ENCODE data around the gene CTXND1.
A peak's percentile ranks its signal among the peaks of the same experiment; 100 is the strongest.

The CTXND1 gene

GRCh38 chr15:80216141-80216540 is 35.9 kb downstream of the CTXND1 start:
- no peaks in the 10 kb centered on the region for H3K36me3 ChIP-seq
- TF ChIP-seq Cebpa-rat (IDR thresholded peaks at IDR 0.05): no peak
- H3K4me3 ChIP-seq: no peak overlapping the region
- no peaks in the 10 kb centered on the region for H4K20me1 ChIP-seq
- H3K4me1 ChIP-seq: no peaks in the 10 kb centered on the region
- no peak overlapping the region for H3K27ac ChIP-seq
- H3K9ac ChIP-seq: no peak overlapping the region
- no peaks in the 10 kb centered on the region for H3K27me3 ChIP-seq
- no peaks in the 10 kb centered on the region for H3K9me3 ChIP-seq
- no peak overlapping the region for H3K4me2 ChIP-seq

GRCh38 chr15:80214910-80215309 is 37.1 kb downstream of the CTXND1 start:
- Histone ChIP-seq H3K27ac (no peak overlapping the region), H3K4me2 (no peak overlapping the region), H3K36me3 (no peaks in the 10 kb centered on the region), H3K4me3 (no peak overlapping the region), H3K9ac (no peak overlapping the region), H4K20me1 (no peaks in the 10 kb centered on the region), H3K27me3 (no peaks in the 10 kb centered on the region), H3K4me1 (no peaks in the 10 kb centered on the region), H3K9me3 (no peaks in the 10 kb centered on the region)
- no peak for TF ChIP-seq Cebpa-rat (IDR thresholded peaks at IDR 0.05)

- H3K4me1 ChIP-seq: no peaks in the 10 kb centered on the region
- no peak overlapping the region for H3K4me2 ChIP-seq
- no peak overlapping the region for H3K9ac ChIP-seq
These were observed 40.0 kb downstream of the CTXND1 start for GRCh38 chr15:80211976-80212375.

GRCh38 chr15:80210611-80211573 is 41.1 kb downstream of the CTXND1 start:
- no peak overlapping the region for H3K4me3 ChIP-seq
- no peaks in the 10 kb centered on the region for H3K4me1 ChIP-seq
- no peaks in the 10 kb centered on the region for H4K20me1 ChIP-seq
- no peaks in the 10 kb centered on the region for H3K27me3 ChIP-seq
- no peak overlapping the region for H3K27ac ChIP-seq
- no peaks in the 10 kb centered on the region for H3K9me3 ChIP-seq
- TF ChIP-seq Cebpa-rat (IDR thresholded peaks at IDR 0.05): no peak
- H3K9ac ChIP-seq: no peak overlapping the region
- no peak overlapping the region for H3K4me2 ChIP-seq
- H3K36me3 ChIP-seq: no peaks in the 10 kb centered on the region

More at GRCh38 chr15:80211976-80212375, 40.0 kb downstream of the CTXND1 start:
- no peaks in the 10 kb centered on the region for H4K20me1 ChIP-seq
- no peak overlapping the region for H3K4me3 ChIP-seq
- H3K36me3 ChIP-seq: no peaks in the 10 kb centered on the region
- TF ChIP-seq Cebpa-rat (IDR thresholded peaks at IDR 0.05): no peak
- H3K27me3 ChIP-seq: no peaks in the 10 kb centered on the region
- no peak overlapping the region for H3K27ac ChIP-seq
- H3K9me3 ChIP-seq: no peaks in the 10 kb centered on the region

- TF ChIP-seq Cebpa-rat (IDR thresholded peaks at IDR 0.05): no peak
- no peak overlapping the region for H3K9ac ChIP-seq
- no peaks in the 10 kb centered on the region for H3K27me3 ChIP-seq
- H3K27ac ChIP-seq: no peak overlapping the region
- no peak overlapping the region for H3K4me2 ChIP-seq
- no peaks in the 10 kb centered on the region for H4K20me1 ChIP-seq
- H3K4me3 ChIP-seq: no peak overlapping the region
- no peaks in the 10 kb centered on the region for H3K36me3 ChIP-seq
- no peaks in the 10 kb centered on the region for H3K9me3 ChIP-seq
- H3K4me1 ChIP-seq: no peaks in the 10 kb centered on the region
These were observed 43.0 kb downstream of the CTXND1 start for GRCh38 chr15:80208758-80209734.

GRCh38 chr15:80207887-80208286 is 44.1 kb downstream of the CTXND1 start:
- TF ChIP-seq Cebpa-rat (IDR thresholded peaks at IDR 0.05): no peak
- no peaks in the 10 kb centered on the region for H3K27me3 ChIP-seq
- no peak overlapping the region for H3K4me2 ChIP-seq
- H3K9me3 ChIP-seq: no peaks in the 10 kb centered on the region
- no peak overlapping the region for H3K27ac ChIP-seq
- H3K4me3 ChIP-seq: no peak overlapping the region
- no peaks in the 10 kb centered on the region for H4K20me1 ChIP-seq
- no peaks in the 10 kb centered on the region for H3K36me3 ChIP-seq
- no peak overlapping the region for H3K9ac ChIP-seq
- H3K4me1 ChIP-seq: peaks cover 11% of the 10 kb centered on the region

GRCh38 chr15:80204231-80204630 is 47.8 kb downstream of the CTXND1 start:
- Histone ChIP-seq H3K9ac (no peak overlapping the region), H4K20me1 (no peaks in the 10 kb centered on the region), H3K4me1 (peaks cover 12% of the 10 kb centered on the region), H3K9me3 (no peaks in the 10 kb centered on the region), H3K27me3 (no peaks in the 10 kb centered on the region), H3K27ac (no peak overlapping the region), H3K4me2 (no peak overlapping the region), H3K36me3 (no peaks in the 10 kb centered on the region), H3K4me3 (no peak overlapping the region)
- TF ChIP-seq Cebpa-rat (IDR thresholded peaks at IDR 0.05): no peak

GRCh38 chr15:80203361-80203885 is 48.6 kb downstream of the CTXND1 start:
- H3K27ac ChIP-seq: 0 out of 2 replicates have a peak overlapping the region, but pooled peaks have one; percentile 13
- no peaks in the 10 kb centered on the region for H3K9me3 ChIP-seq
- peak overlapping the region; percentile 61 for H3K4me2 ChIP-seq
- H3K9ac ChIP-seq: no peak overlapping the region
- H4K20me1 ChIP-seq: no peaks in the 10 kb centered on the region
- H3K36me3 ChIP-seq: no peaks in the 10 kb centered on the region
- no peaks in the 10 kb centered on the region for H3K27me3 ChIP-seq
- no peak for TF ChIP-seq Cebpa-rat (IDR thresholded peaks at IDR 0.05)
- H3K4me3 ChIP-seq: no peak overlapping the region
- H3K4me1 ChIP-seq: peaks cover 12% of the 10 kb centered on the region

- no peak overlapping the region for H3K9ac ChIP-seq
- no peak overlapping the region for H3K27ac ChIP-seq
- TF ChIP-seq Cebpa-rat (IDR thresholded peaks at IDR 0.05): no peak
- no peaks in the 10 kb centered on the region for H3K9me3 ChIP-seq
- no peak overlapping the region for H3K4me3 ChIP-seq
- peak overlapping the region; percentile 61 for H3K4me2 ChIP-seq
- no peaks in the 10 kb centered on the region for H3K27me3 ChIP-seq
- H3K36me3 ChIP-seq: no peaks in the 10 kb centered on the region
- peaks cover 12% of the 10 kb centered on the region for H3K4me1 ChIP-seq
- H4K20me1 ChIP-seq: no peaks in the 10 kb centered on the region
These were observed 49.2 kb downstream of the CTXND1 start for GRCh38 chr15:80202641-80203360.
